HT1080 (cell line): ENCODE results near the gene ITGA3. TPM values are rescaled to one million over a fixed set of nuclear protein-coding genes. Genes with fewer than 3 reads are reported as not detected.
"Not testable (repeated sequence)": the region's sequence is repeated elsewhere in the genome, so short reads cannot be mapped to it uniquely, and the experiment has no call there.

Experiments
- DNase-seq: peaks from one replicate; pipeline ENCODE4 v3.0.0-alpha.2; 2015; ENCODE audit warnings: low read depth
- total RNA-seq: library from RNA; depleted of rRNA; stranded (reverse); fragments of >200 nt; shearing (Covaris generic); gene quantifications from 2 replicates; pipeline ENCODE4 v1.2.3, GENCODE V29; 2014

Gene ITGA3
- total RNA-seq, 1 experiment from 2014 or later, result 729 TPM

GRCh38 chr17:50034498-50035364 lies 21.2 kb upstream of the ITGA3 start:
- no peak for DNase-seq

GRCh38 chr17:50035421-50035879 lies 20.5 kb upstream of the ITGA3 start:
- no peak for DNase-seq

GRCh38 chr17:50035945-50036344 lies 20.0 kb upstream of the ITGA3 start:
- no peak for DNase-seq

GRCh38 chr17:50036455-50037261 lies 19.3 kb upstream of the ITGA3 start:
- DNase-seq, result no peak

- DNase-seq, result peak; percentile 73
Measured at GRCh38 chr17:50037321-50038107, 18.4 kb upstream of the ITGA3 start.

GRCh38 chr17:50039058-50039457 lies 16.9 kb upstream of the ITGA3 start:
- DNase-seq, result no peak

- not testable (repeated sequence) for DNase-seq
Measured at GRCh38 chr17:50040496-50040895, 15.4 kb upstream of the ITGA3 start.

GRCh38 chr17:50042211-50042610 lies 13.7 kb upstream of the ITGA3 start:
- DNase-seq, result no peak

- DNase-seq, result no peak
Measured at GRCh38 chr17:50043290-50044148, 12.4 kb upstream of the ITGA3 start.

- no peak for DNase-seq
Measured at GRCh38 chr17:50044483-50044882, 11.4 kb upstream of the ITGA3 start.

- no peak for DNase-seq
Measured at GRCh38 chr17:50045154-50045553, 10.8 kb upstream of the ITGA3 start.

GRCh38 chr17:50046179-50046578 lies 9.7 kb upstream of the ITGA3 start:
- no peak for DNase-seq

- no peak for DNase-seq
Measured at GRCh38 chr17:50046667-50047066, 9.2 kb upstream of the ITGA3 start.

- DNase-seq, result no peak
Measured at GRCh38 chr17:50047083-50047482, 8.8 kb upstream of the ITGA3 start.

- DNase-seq, result peak; percentile 100
Measured at GRCh38 chr17:50047488-50048126, 8.3 kb upstream of the ITGA3 start.

GRCh38 chr17:50048146-50048720 lies 7.7 kb upstream of the ITGA3 start:
- DNase-seq, result no peak

- no peak for DNase-seq
Measured at GRCh38 chr17:50048988-50049387, 6.9 kb upstream of the ITGA3 start.

GRCh38 chr17:50049636-50050035 lies 6.3 kb upstream of the ITGA3 start:
- peak; percentile 54 for DNase-seq

- no peak for DNase-seq
Measured at GRCh38 chr17:50050431-50051032, 5.4 kb upstream of the ITGA3 start.
